Right lobe of liver (tissue), 4 donors: Measurements from ENCODE around the gene ANTXR1.

Experiments used
- CTCF ChIP-seq, 4 donors: fragments of 200-600 bp in 3 of 4; fragments of 450-650 bp in 1 of 4; IDR thresholded peaks; one replicate each; pipeline versions ENCODE4 v1.5.1 to v1.8.0; 2016 to 2022; ENCODE audit warnings: antibody characterized with exemption in 4 of 4, mild to moderate bottlenecking in 2 of 4
- POLR2A ChIP-seq: fragments of 450-650 bp; IDR thresholded peaks from one replicate; pipeline ENCODE4 v1.6.1; 2017; ENCODE audit warnings: antibody characterized with exemption, mild to moderate bottlenecking
- donor health status: DM: no; HTN: no; CAD: no.
- donor health status: DM: no; HTN: no; CAD: no.
- donor health status: DM: no; HTN: yes; CAD: no.

- TF ChIP-seq CTCF (IDR thresholded peaks at IDR 0.05) (no peak), POLR2A (no peak)
Measured at GRCh38 chr2:69291004-69291650, 278.1 kb downstream of the ANTXR1 start.
